Endothelial cell of umbilical vein (primary cell): ENCODE measurements around the gene TRIM68.

ENCODE experiments used
- EZH2 ChIP-seq: IDR thresholded peaks from 2 replicates; pipeline ENCODE4 v1.6.1; 2012; ENCODE audit warnings: borderline replicate concordance, low read depth, mild to moderate bottlenecking, moderate library complexity, low read length, inconsistent platforms; ENCODE audit not compliant: severe bottlenecking
- FOS ChIP-seq: IDR thresholded peaks from 2 replicates; pipeline ENCODE4 v1.6.1; 2011; ENCODE audit warnings: mild to moderate bottlenecking, low read length, moderate library complexity, borderline replicate concordance; ENCODE audit not compliant: insufficient read depth
- POLR2A ChIP-seq: IDR thresholded peaks from 2 replicates; pipeline ENCODE4 v1.6.1; 2012; ENCODE audit warnings: low read depth, mild to moderate bottlenecking, control low read depth, low read length
- POLR2AphosphoS5 ChIP-seq: IDR thresholded peaks from 2 replicates; pipeline ENCODE4 v1.6.1; 2012; ENCODE audit warnings: low read depth, mild to moderate bottlenecking, control low read depth, low read length, moderate library complexity; ENCODE audit not compliant: insufficient read depth
- TF ChIP-seq, protein P1 (sequence below), 2 donors: IDR thresholded peaks; 1 replicate in 1 of 2; 2 replicates in 1 of 2; pipeline ENCODE4 v1.5.1; 2011; ENCODE audit warnings: low read length in 2 of 2, mild to moderate bottlenecking in 2 of 2, moderate library complexity in 2 of 2, control low read depth in 1 of 2, inconsistent platforms in 1 of 2, low read depth in 1 of 2; ENCODE audit not compliant: insufficient read depth in 1 of 2; ENCODE audit errors: extremely low read depth in 1 of 2
- TF ChIP-seq, protein P2 (sequence below): IDR thresholded peaks from 2 replicates; pipeline ENCODE4 v1.6.1; 2011; ENCODE audit not compliant: insufficient read depth, insufficient read length

DNA sequence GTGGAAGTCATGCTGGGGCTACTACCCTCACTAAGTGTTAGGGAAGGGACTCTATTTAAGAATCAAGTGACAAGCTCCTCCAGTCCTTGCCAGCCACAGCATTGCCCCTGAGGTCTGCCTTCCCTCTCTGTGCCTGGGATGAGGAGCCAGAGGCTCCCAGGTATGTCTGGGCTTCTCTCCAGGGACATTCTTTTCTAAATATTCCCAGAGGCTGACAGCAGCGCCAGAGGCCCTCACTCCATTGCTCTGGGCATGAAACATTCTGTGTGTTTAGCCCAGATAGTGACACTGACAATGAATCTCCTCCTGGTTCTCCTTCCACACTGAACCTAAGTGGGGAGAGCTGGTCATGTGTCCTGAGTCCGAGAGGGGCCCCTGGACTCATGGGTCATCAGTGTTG, 37.9 kb upstream of the TRIM68 start:
- TF ChIP-seq, protein P1, sequence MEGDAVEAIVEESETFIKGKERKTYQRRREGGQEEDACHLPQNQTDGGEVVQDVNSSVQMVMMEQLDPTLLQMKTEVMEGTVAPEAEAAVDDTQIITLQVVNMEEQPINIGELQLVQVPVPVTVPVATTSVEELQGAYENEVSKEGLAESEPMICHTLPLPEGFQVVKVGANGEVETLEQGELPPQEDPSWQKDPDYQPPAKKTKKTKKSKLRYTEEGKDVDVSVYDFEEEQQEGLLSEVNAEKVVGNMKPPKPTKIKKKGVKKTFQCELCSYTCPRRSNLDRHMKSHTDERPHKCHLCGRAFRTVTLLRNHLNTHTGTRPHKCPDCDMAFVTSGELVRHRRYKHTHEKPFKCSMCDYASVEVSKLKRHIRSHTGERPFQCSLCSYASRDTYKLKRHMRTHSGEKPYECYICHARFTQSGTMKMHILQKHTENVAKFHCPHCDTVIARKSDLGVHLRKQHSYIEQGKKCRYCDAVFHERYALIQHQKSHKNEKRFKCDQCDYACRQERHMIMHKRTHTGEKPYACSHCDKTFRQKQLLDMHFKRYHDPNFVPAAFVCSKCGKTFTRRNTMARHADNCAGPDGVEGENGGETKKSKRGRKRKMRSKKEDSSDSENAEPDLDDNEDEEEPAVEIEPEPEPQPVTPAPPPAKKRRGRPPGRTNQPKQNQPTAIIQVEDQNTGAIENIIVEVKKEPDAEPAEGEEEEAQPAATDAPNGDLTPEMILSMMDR (IDR thresholded peaks at IDR 0.05; ENCODE audit: extremely low read depth in 1 of 2, insufficient read depth in 1 of 2, low read depth in 1 of 2, low read length in 2 of 2) = no peak
- TF ChIP-seq POLR2A (no peak), EZH2 (no peak), POLR2AphosphoS5 (no peak), FOS (no peak)
- TF ChIP-seq, protein P2, sequence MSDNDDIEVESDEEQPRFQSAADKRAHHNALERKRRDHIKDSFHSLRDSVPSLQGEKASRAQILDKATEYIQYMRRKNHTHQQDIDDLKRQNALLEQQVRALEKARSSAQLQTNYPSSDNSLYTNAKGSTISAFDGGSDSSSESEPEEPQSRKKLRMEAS = no peak
